ENCODE data around the gene TTC1.

GRCh38 chr5:159987031-159987674 is 21.8 kb upstream of the TTC1 start:
- TF ChIP-seq CTCF (IDR thresholded peaks at IDR 0.05) (peak; percentile 38 to 81 (median 64)), POLR2A (IDR thresholded peaks at IDR 0.05) (no peak)

All from heart left ventricle (tissue), 13 donors.